ENCODE results near the gene FADD.

- TF ChIP-seq CTCF (IDR thresholded peaks at IDR 0.05 in 8 of 11, conservative IDR thresholded peaks at IDR 0.05 in 3 of 11) (no peak), POLR2A (IDR thresholded peaks at IDR 0.05) (no peak)
These were observed 16.7 kb upstream of the FADD start for GRCh38 chr11:70186420-70186819.
